Middle frontal gyrus (tissue), 1 donor: ENCODE measurements around the gene UGT1A7.
A peak's percentile ranks its signal among the peaks of the same experiment; 100 is the strongest.

ENCODE experiments used
- DNase-seq: peaks from one replicate; pipeline ENCODE4 v3.0.0-alpha.2; 2015; ENCODE audit warnings: low spot score; ENCODE audit errors: extremely low spot score

UGT1A7 gene

GRCh38 chr2:233798335-233799086, 116.8 kb downstream of the UGT1A7 start:
- no peak for DNase-seq

- no peak for DNase-seq
These were observed 117.5 kb downstream of the UGT1A7 start for GRCh38 chr2:233799087-233799665.

- no peak for DNase-seq
These were observed 118.0 kb downstream of the UGT1A7 start for GRCh38 chr2:233799716-233800115.

GRCh38 chr2:233800208-233800607, 118.5 kb downstream of the UGT1A7 start:
- DNase-seq = no peak

- peak; percentile 20 for DNase-seq
These were observed 119.8 kb downstream of the UGT1A7 start for GRCh38 chr2:233801357-233802131.

GRCh38 chr2:233802132-233802815, 120.6 kb downstream of the UGT1A7 start:
- DNase-seq = no peak

GRCh38 chr2:233803292-233803911, 121.7 kb downstream of the UGT1A7 start:
- no peak for DNase-seq

- no peak for DNase-seq
These were observed 122.3 kb downstream of the UGT1A7 start for GRCh38 chr2:233803994-233804393.

GRCh38 chr2:233807215-233807865, 125.6 kb downstream of the UGT1A7 start:
- no peak for DNase-seq

GRCh38 chr2:233807966-233808935, 126.5 kb downstream of the UGT1A7 start:
- DNase-seq = no peak

GRCh38 chr2:233810385-233810784, 128.7 kb downstream of the UGT1A7 start:
- no peak for DNase-seq

- no peak for DNase-seq
These were observed 129.4 kb downstream of the UGT1A7 start for GRCh38 chr2:233811087-233811486.

- DNase-seq = no peak
These were observed 130.0 kb downstream of the UGT1A7 start for GRCh38 chr2:233811732-233812131.

GRCh38 chr2:233813236-233814055, 131.7 kb downstream of the UGT1A7 start:
- no peak for DNase-seq

- DNase-seq = no peak
These were observed 132.5 kb downstream of the UGT1A7 start for GRCh38 chr2:233814056-233814835.

GRCh38 chr2:233815861-233816260, 134.2 kb downstream of the UGT1A7 start:
- DNase-seq = no peak

GRCh38 chr2:233816334-233816733, 134.6 kb downstream of the UGT1A7 start:
- DNase-seq = no peak

GRCh38 chr2:233816771-233817170, 135.1 kb downstream of the UGT1A7 start:
- no peak for DNase-seq
